Measurements from ENCODE around the gene GDPD5. TPM values are rescaled to one million over a fixed set of nuclear protein-coding genes. Genes with fewer than 3 reads are reported as not detected.

The GDPD5 gene
- total and polyA plus RNA-seq, 8 donors: 0.58 to 57.6 (median 4.9) TPM

DNA sequence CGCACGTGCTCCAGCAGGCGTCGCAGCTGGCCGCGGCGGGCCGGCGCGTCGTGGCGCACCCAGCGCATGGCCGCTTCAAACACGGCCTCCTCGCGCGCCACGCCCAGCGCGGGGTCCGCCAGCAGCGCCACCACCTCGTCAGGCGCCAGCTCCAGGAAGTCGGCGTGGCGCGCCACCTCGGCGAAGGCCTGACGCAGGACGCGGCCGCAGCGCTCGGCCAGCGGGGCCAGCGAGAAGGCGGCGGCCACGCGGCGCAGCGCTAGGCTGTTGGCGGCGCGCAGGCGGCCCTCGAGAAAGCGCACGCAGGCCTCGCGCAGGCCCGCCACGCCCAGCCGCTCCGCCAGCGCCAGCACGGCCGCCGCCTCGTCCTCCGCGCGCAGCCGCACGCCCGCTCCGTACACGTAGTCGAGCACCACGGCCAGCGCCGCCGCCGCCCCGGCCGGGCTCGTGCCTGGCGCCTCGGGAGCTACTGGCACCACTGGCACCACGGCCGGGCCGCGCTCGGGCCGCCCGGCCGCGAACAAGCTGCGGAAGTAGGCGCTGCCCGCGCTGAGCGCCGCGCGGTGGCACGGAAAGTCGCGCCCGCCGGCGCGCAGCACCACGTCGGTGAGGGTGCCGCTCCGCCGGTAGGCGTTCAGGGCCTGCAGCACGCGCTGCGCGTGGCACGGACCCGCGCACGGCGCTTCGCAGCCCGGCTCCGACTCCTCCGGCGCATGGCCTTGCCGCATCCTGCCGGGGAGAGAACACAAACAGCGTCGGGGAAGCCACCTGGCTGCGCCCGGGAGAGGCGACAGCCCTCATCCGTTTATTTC, 95.6 kb downstream of the GDPD5 start:
- Histone ChIP-seq H3K27ac (peak overlapping the region in 3 of 5 donors; percentile 55 to 76 (median 59)), H3K9me3 (peaks cover 0 to 6% (median 4%) of the 10 kb centered on the region in 4 donors), H3K4me3 (peak overlapping the region; percentile 33 to 44 (median 41)), H3K4me1 (peaks cover 13 to 38% (median 26%) of the 10 kb centered on the region in 4 donors), H3K36me3 (peaks cover 0 to under 1% (median 0%) of the 10 kb centered on the region in 4 donors), H3K27me3 (peaks cover 0 to 59% (median 12%) of the 10 kb centered on the region in 3 donors)
- TF ChIP-seq, protein P1, sequence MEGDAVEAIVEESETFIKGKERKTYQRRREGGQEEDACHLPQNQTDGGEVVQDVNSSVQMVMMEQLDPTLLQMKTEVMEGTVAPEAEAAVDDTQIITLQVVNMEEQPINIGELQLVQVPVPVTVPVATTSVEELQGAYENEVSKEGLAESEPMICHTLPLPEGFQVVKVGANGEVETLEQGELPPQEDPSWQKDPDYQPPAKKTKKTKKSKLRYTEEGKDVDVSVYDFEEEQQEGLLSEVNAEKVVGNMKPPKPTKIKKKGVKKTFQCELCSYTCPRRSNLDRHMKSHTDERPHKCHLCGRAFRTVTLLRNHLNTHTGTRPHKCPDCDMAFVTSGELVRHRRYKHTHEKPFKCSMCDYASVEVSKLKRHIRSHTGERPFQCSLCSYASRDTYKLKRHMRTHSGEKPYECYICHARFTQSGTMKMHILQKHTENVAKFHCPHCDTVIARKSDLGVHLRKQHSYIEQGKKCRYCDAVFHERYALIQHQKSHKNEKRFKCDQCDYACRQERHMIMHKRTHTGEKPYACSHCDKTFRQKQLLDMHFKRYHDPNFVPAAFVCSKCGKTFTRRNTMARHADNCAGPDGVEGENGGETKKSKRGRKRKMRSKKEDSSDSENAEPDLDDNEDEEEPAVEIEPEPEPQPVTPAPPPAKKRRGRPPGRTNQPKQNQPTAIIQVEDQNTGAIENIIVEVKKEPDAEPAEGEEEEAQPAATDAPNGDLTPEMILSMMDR (IDR thresholded peaks at IDR 0.05): no peak
- TF ChIP-seq EP300 (IDR thresholded peaks at IDR 0.05) (no peak), POLR2A (IDR thresholded peaks at IDR 0.05) (no peak), POLR2AphosphoS5 (IDR thresholded peaks at IDR 0.05) (no peak)
- WGBS, 5 donors: 1 to 3% (median 2%) methylated on average over 10 to 134 of the region's 134 CpGs
- peak; percentile 76 to 92 for DNase-seq
- intact Hi-C loops (cut with DNase I; ENCODE audit: low total_unique reads): no loop called here

DNA sequence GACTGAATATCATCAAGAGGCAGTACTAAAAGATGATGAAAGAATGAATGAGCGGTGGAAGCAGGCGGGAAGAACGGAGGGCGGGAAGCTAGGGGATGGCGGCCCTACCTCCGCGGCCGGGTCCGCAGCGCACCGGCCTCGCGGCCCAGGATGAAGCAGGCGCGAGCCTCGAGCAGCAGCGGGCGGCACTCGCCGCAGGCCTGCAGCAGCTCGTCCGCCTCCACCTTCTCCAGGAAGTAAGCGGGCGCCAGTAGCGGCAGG, 96.2 kb downstream of the GDPD5 start:
- H3K36me3 ChIP-seq: no peaks in the 10 kb centered on the region
- TF ChIP-seq POLR2AphosphoS5 (IDR thresholded peaks at IDR 0.05) (no peak), POLR2A (IDR thresholded peaks at IDR 0.05) (no peak), EP300 (IDR thresholded peaks at IDR 0.05) (no peak)
- TF ChIP-seq, protein P1 (IDR thresholded peaks at IDR 0.05): no peak
- no peak for DNase-seq
- intact Hi-C loops (cut with DNase I; ENCODE audit: low total_unique reads): no loop called here
- H3K27ac ChIP-seq: peak overlapping the region in 3 of 5 donors; percentile 55 to 76 (median 59)
- peaks cover 13 to 38% (median 26%) of the 10 kb centered on the region in 4 donors for H3K4me1 ChIP-seq
- peaks cover 0 to 6% (median 4%) of the 10 kb centered on the region in 4 donors for H3K9me3 ChIP-seq
- peaks cover 0 to 59% (median 12%) of the 10 kb centered on the region in 3 donors for H3K27me3 ChIP-seq
- H3K4me3 ChIP-seq: peak overlapping the region; percentile 33 to 44 (median 41)
- WGBS, 5 donors: 20 to 50% (median 38%) methylated on average over 16 to 25 of the region's 25 CpGs

DNA sequence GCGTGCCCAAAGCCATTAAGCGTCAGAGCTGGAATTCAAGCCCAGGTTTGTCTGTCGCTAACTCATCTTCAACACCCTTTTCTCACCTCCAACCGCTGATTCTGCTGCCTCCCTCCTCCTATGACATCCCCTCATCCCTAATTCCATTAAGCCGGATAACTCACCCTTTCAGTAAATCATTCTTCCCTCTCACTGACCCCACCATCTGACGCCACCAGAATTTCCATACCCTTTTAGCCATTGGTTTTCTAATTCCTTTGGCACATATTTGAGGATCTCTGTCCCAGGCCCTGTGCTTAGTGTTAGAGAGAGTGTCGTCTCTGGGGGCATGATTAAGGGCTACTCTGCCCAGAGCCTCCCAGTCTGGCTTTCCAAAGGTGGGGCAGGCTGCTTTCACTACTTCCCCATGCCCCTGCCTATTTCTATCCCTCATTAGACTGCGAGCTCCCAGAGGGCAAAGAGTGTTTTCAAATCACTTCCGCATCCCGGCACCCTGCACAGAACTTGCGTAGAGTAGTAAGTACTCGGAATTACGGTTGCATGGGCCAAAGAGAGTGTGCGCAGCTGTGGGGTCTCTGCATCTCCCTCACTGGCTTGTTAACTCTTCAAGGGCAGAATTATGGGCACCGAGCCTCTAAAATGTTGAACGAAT, 96.6 kb downstream of the GDPD5 start:
- peak overlapping the region in 1 of 4 donors; percentile 44 for H3K4me3 ChIP-seq
- H3K36me3 ChIP-seq: peaks cover 0 to under 1% (median 0%) of the 10 kb centered on the region in 4 donors
- 76 to 91% (median 82%) methylated on average over 16 of the region's 16 CpGs for WGBS, 5 donors
- intact Hi-C loops (cut with DNase I; ENCODE audit: low total_unique reads): no loop called here
- peaks cover 0 to 58% (median 12%) of the 10 kb centered on the region in 3 donors for H3K27me3 ChIP-seq
- DNase-seq: no peak
- TF ChIP-seq, protein P1 (IDR thresholded peaks at IDR 0.05): no peak
- no peak for TF ChIP-seq POLR2A (IDR thresholded peaks at IDR 0.05)
- no peak for TF ChIP-seq POLR2AphosphoS5 (IDR thresholded peaks at IDR 0.05)
- TF ChIP-seq EP300 (IDR thresholded peaks at IDR 0.05): no peak
- peaks cover 0 to 6% (median 4%) of the 10 kb centered on the region in 4 donors for H3K9me3 ChIP-seq
- peaks cover 13 to 38% (median 26%) of the 10 kb centered on the region in 4 donors for H3K4me1 ChIP-seq
- H3K27ac ChIP-seq: peak overlapping the region in 2 of 5 donors; percentile 64 to 77

DNA sequence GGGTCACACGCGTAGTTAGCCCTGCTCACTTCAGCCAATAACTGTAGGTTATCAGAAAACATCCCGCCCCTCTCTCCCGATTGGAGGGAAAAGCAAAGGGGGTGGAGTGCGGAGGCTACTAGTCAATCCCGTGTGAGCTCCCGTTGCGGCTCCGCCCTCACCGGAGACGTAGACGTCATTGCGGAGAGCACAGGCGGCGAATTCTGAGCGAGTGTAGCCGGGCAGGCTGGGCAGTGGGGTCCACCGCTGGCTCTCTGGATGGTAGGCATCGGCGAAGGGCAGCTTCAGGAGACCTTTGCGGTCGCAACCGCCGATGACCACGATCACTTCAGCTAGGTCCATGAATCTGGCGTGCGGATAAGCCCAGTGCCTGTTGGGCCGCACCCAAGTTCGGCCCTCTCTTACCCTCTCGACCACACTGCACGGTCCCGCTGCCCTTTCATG, 97.4 kb downstream of the GDPD5 start:
- H3K4me3 ChIP-seq: peak overlapping the region; percentile 30 to 40 (median 34)
- intact Hi-C loops (cut with DNase I; ENCODE audit: low total_unique reads): no loop called here

More for the DNA sequence above, 97.4 kb downstream of the GDPD5 start:
- DNase-seq: peak; percentile 91 to 96
- Histone ChIP-seq H3K36me3 (peaks cover 0 to 8% (median 3%) of the 10 kb centered on the region in 4 donors), H3K27ac (peak overlapping the region; percentile 64 to 79 (median 77)), H3K27me3 (peaks cover 0 to 50% (median 12%) of the 10 kb centered on the region in 3 donors), H3K9me3 (peaks cover 0 to 6% (median 4%) of the 10 kb centered on the region in 4 donors), H3K4me1 (peaks cover 17 to 43% (median 28%) of the 10 kb centered on the region in 4 donors)
- 13 to 66% (median 36%) methylated on average over 24 to 32 of the region's 32 CpGs for WGBS, 5 donors
- no peak for TF ChIP-seq EP300 (IDR thresholded peaks at IDR 0.05)
- peak in 2 of 4 donors; percentile 48 to 62 for TF ChIP-seq POLR2A (IDR thresholded peaks at IDR 0.05)
- peak; percentile 21 to 90 (median 80) for TF ChIP-seq POLR2AphosphoS5 (IDR thresholded peaks at IDR 0.05)
- TF ChIP-seq, protein P1 (IDR thresholded peaks at IDR 0.05): no peak

Data from stomach (tissue), 9 donors.